Trophoblast cell (in vitro differentiated cells and primary cell): ENCODE measurements around the gene CEBPE.

Experiments
- DNase-seq, 2 donors: peaks; one replicate each; pipeline ENCODE4 v3.0.0-alpha.2; 2016
- H2AFZ ChIP-seq: 2 replicates; pipeline ENCODE4 v1.6.1; 2013; ENCODE audit warnings: low read length, moderate library complexity, mild to moderate bottlenecking; ENCODE audit not compliant: insufficient read depth, poor library complexity
- H2AK5ac ChIP-seq: 2 replicates; pipeline ENCODE4 v1.6.1; 2013; ENCODE audit warnings: mild to moderate bottlenecking, low read length
- H2BK120ac ChIP-seq: 2 replicates; pipeline ENCODE4 v1.6.1; 2013; ENCODE audit warnings: low read length, mild to moderate bottlenecking, moderate library complexity; ENCODE audit not compliant: insufficient read depth, poor library complexity
- H2BK12ac ChIP-seq: 2 replicates; pipeline ENCODE4 v1.6.1; 2013; ENCODE audit warnings: mild to moderate bottlenecking, low read length, moderate library complexity
- H2BK5ac ChIP-seq: 2 replicates; pipeline ENCODE4 v1.6.1; 2013; ENCODE audit warnings: low read length, low read depth, moderate library complexity, mild to moderate bottlenecking; ENCODE audit not compliant: poor library complexity
- H3K14ac ChIP-seq: 2 replicates; pipeline ENCODE4 v1.6.1; 2013; ENCODE audit warnings: mild to moderate bottlenecking, low read length
- H3K18ac ChIP-seq: 2 replicates; pipeline ENCODE4 v1.6.1; 2013; ENCODE audit warnings: mild to moderate bottlenecking, low read length
- H3K23ac ChIP-seq: 2 replicates; pipeline ENCODE4 v1.6.1; 2013; ENCODE audit warnings: low read length
- H3K27ac ChIP-seq: 2 replicates; pipeline ENCODE4 v1.5.1; 2013; ENCODE audit warnings: low read depth, mild to moderate bottlenecking, inconsistent platforms, low read length, moderate library complexity
- H3K27me3 ChIP-seq: 2 replicates; pipeline ENCODE4 v1.6.1; 2013; ENCODE audit warnings: inconsistent platforms, mild to moderate bottlenecking, low read length, moderate library complexity; ENCODE audit not compliant: insufficient read depth
- H3K36me3 ChIP-seq, 2 experiments: 1 replicate in 1 of 2; 2 replicates in 1 of 2; pipeline ENCODE4 v1.6.1; 2013; ENCODE audit warnings: low read length in 2 of 2, mild to moderate bottlenecking in 2 of 2, moderate library complexity in 1 of 2; ENCODE audit not compliant: insufficient read depth in 2 of 2, control insufficient read depth in 1 of 2
- H3K4ac ChIP-seq: 2 replicates; pipeline ENCODE4 v1.6.1; 2013; ENCODE audit warnings: low read depth, mild to moderate bottlenecking, low read length, moderate library complexity
- H3K4me1 ChIP-seq, 2 experiments: 1 replicate in 1 of 2; 2 replicates in 1 of 2; pipeline ENCODE4 v1.6.1; 2013; ENCODE audit warnings: low read length in 2 of 2, mild to moderate bottlenecking in 2 of 2, moderate library complexity in 1 of 2; ENCODE audit not compliant: insufficient read depth in 2 of 2, control insufficient read depth in 1 of 2
- H3K4me2 ChIP-seq: 2 replicates; pipeline ENCODE4 v1.6.1; 2013; ENCODE audit warnings: inconsistent platforms, mild to moderate bottlenecking, low read length, moderate library complexity
- H3K4me3 ChIP-seq: 2 replicates; pipeline ENCODE4 v1.5.1; 2013; ENCODE audit warnings: mild to moderate bottlenecking, low read depth, low read length, inconsistent platforms
- H3K79me1 ChIP-seq: one replicate; pipeline ENCODE4 v1.6.1; 2013; ENCODE audit warnings: low read length
- H3K79me2 ChIP-seq: 2 replicates; pipeline ENCODE4 v1.6.1; 2013; ENCODE audit warnings: low read length, mild to moderate bottlenecking; ENCODE audit not compliant: control insufficient read depth, insufficient read depth, poor library complexity
- H3K9ac ChIP-seq: 2 replicates; pipeline ENCODE4 v1.6.1; 2013; ENCODE audit warnings: mild to moderate bottlenecking, low read length
- H3K9me3 ChIP-seq: 2 replicates; pipeline ENCODE4 v1.6.1; 2013; ENCODE audit warnings: low read depth, mild to moderate bottlenecking, control low read depth, inconsistent platforms, low read length; ENCODE audit not compliant: insufficient read depth
- H4K12ac ChIP-seq: 2 replicates; pipeline ENCODE4 v1.6.1; 2013; ENCODE audit warnings: low read depth, mild to moderate bottlenecking, low read length, moderate library complexity
- H4K8ac ChIP-seq: 2 replicates; pipeline ENCODE4 v1.6.1; 2013; ENCODE audit warnings: low read depth, mild to moderate bottlenecking, low read length, moderate library complexity
- H4K91ac ChIP-seq: one replicate; pipeline ENCODE4 v1.6.1; 2013; ENCODE audit warnings: low read depth, mild to moderate bottlenecking, low read length, moderate library complexity
- WGBS: extraction: QIAGEN DNeasy Blood & Tissue Kit; methylation state at CpG from one replicate; pipeline ENCODE4 v1.1.7; 2013; ENCODE audit warnings: missing lambda C conversion rate; ENCODE audit not compliant: insufficient read length, insufficient coverage; ENCODE audit errors: extremely low coverage; 5-methylcytosine and 5-hydroxymethylcytosine counted together

The CEBPE gene

GRCh38 chr14:23104591-23105347, 14.3 kb downstream of the CEBPE start, which contains the start of gene CIROP:
Gene CIROP, minus strand, starts transcription at chr14:23104989. Its CDS starts 69 bp downstream, at chr14:23104920.
- no peaks in the 10 kb centered on the region for H3K9me3 ChIP-seq
- H3K4me3 ChIP-seq, result no peak within 1 kb of the TSS
- H4K91ac ChIP-seq, result no peak within 1 kb of the TSS
- H3K4ac ChIP-seq, result no peak within 1 kb of the TSS
- H2AFZ ChIP-seq, result no peak within 1 kb of the TSS
- no peak within 1 kb of the TSS for H2BK120ac ChIP-seq
- H3K79me2 ChIP-seq, result no peaks in the 10 kb centered on the region
- H3K27me3 ChIP-seq, result no peaks in the 10 kb centered on the region
- H3K4me1 ChIP-seq, result peaks cover 0 to 2% of the 10 kb centered on the region in 2 experiments
- no peak within 1 kb of the TSS for H2BK12ac ChIP-seq
- no peak within 1 kb of the TSS for H3K9ac ChIP-seq
- H3K4me2 ChIP-seq, result no peak within 1 kb of the TSS
- H3K79me1 ChIP-seq, result no peaks in the 10 kb centered on the region
- no peak for DNase-seq
- no peak within 1 kb of the TSS for H4K12ac ChIP-seq
- H3K36me3 ChIP-seq, result no peaks in the 10 kb centered on the region
- H2AK5ac ChIP-seq, result no peak within 1 kb of the TSS
- no peak within 1 kb of the TSS for H3K27ac ChIP-seq
- no peak within 1 kb of the TSS for H4K8ac ChIP-seq
- H3K23ac ChIP-seq, result no peak within 1 kb of the TSS
- no peak within 1 kb of the TSS for H3K14ac ChIP-seq
- no CpG with 5 or more reads among the region's 11 CpGs for WGBS
- no peak within 1 kb of the TSS for H2BK5ac ChIP-seq
- H3K18ac ChIP-seq, result no peak within 1 kb of the TSS

DNA sequence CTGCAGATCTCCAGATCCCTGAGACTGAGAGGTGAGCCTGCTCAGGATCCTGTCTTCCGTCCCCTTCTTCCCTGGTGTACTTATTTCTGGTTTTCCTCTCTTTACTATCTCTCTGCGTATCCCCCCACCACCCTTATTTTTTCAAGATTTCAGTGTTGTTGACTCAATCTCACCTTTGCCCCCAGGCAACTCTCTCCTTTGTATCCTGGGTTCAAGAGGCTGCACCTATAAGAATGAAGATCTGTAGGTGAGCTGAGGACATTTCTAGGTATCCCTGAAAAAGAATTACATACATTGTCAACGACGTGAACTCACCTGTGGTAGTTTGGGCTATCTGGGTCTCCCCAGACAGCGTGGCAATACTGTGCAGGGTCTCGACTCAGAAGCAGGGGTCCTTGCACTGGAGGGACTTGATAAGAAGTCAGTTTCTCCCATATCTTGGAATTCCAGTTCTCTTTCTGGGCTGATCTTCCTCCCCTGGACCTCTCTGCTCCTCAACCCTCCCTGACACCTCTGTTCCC, 14.9 kb downstream of the CEBPE start:
- no peak for DNase-seq
- H4K91ac ChIP-seq, result no peak overlapping the region
- no peak overlapping the region for H3K23ac ChIP-seq
- H3K4me3 ChIP-seq, result no peak overlapping the region
- no peaks in the 10 kb centered on the region for H3K36me3 ChIP-seq
- no peak overlapping the region for H3K9ac ChIP-seq
- whole genome bisulfite sequencing, result no CpG with 5 or more reads among the region's 6 CpGs
- H4K12ac ChIP-seq, result no peak overlapping the region
- H2BK12ac ChIP-seq, result no peak overlapping the region
- H2AK5ac ChIP-seq, result no peak overlapping the region
- H3K14ac ChIP-seq, result no peak overlapping the region
- no peak overlapping the region for H3K27ac ChIP-seq
- peaks cover 0 to 2% of the 10 kb centered on the region in 2 experiments for H3K4me1 ChIP-seq
- no peaks in the 10 kb centered on the region for H3K27me3 ChIP-seq
- H4K8ac ChIP-seq, result no peak overlapping the region
- H3K9me3 ChIP-seq, result no peaks in the 10 kb centered on the region
- H2AFZ ChIP-seq, result no peak overlapping the region
- no peak overlapping the region for H3K4me2 ChIP-seq
- H3K79me1 ChIP-seq, result no peaks in the 10 kb centered on the region
- no peak overlapping the region for H3K18ac ChIP-seq
- H3K79me2 ChIP-seq, result no peaks in the 10 kb centered on the region
- H3K4ac ChIP-seq, result no peak overlapping the region
- H2BK5ac ChIP-seq, result no peak overlapping the region
- H2BK120ac ChIP-seq, result no peak overlapping the region

GRCh38 chr14:23103581-23103980, 15.5 kb downstream of the CEBPE start:
- H3K9ac ChIP-seq, result no peak overlapping the region
- WGBS, result no CpG with 5 or more reads among the region's 4 CpGs

GRCh38 chr14:23102801-23103200, 16.3 kb downstream of the CEBPE start:
- H3K9me3 ChIP-seq, result no peaks in the 10 kb centered on the region
- H3K4ac ChIP-seq, result no peak overlapping the region
- no peak overlapping the region for H2AFZ ChIP-seq
- no peak overlapping the region for H3K9ac ChIP-seq
- H3K36me3 ChIP-seq, result peaks cover 1 to 5% of the 10 kb centered on the region in 2 experiments
- DNase-seq, result no peak
- no peak overlapping the region for H3K27ac ChIP-seq
- no peaks in the 10 kb centered on the region for H3K79me2 ChIP-seq
- no peak overlapping the region for H4K8ac ChIP-seq
- H2BK12ac ChIP-seq, result no peak overlapping the region
- H3K4me1 ChIP-seq, result peaks cover 0 to 3% of the 10 kb centered on the region in 2 experiments
- H4K91ac ChIP-seq, result no peak overlapping the region
- H3K4me3 ChIP-seq, result no peak overlapping the region
- H2BK120ac ChIP-seq, result no peak overlapping the region
- no peaks in the 10 kb centered on the region for H3K79me1 ChIP-seq
- H3K27me3 ChIP-seq, result no peaks in the 10 kb centered on the region
- WGBS, result no CpG with 5 or more reads among the region's 2 CpGs
- no peak overlapping the region for H2AK5ac ChIP-seq
- no peak overlapping the region for H3K18ac ChIP-seq
- H3K23ac ChIP-seq, result no peak overlapping the region
- H3K4me2 ChIP-seq, result no peak overlapping the region
- no peak overlapping the region for H3K14ac ChIP-seq
- no peak overlapping the region for H2BK5ac ChIP-seq
- H4K12ac ChIP-seq, result no peak overlapping the region

More at GRCh38 chr14:23103581-23103980, 15.5 kb downstream of the CEBPE start:
- Histone ChIP-seq H4K91ac (no peak overlapping the region), H3K18ac (no peak overlapping the region), H2BK5ac (no peak overlapping the region), H3K23ac (no peak overlapping the region), H2BK120ac (no peak overlapping the region), H3K4me3 (no peak overlapping the region), H3K27me3 (no peaks in the 10 kb centered on the region), H3K79me1 (no peaks in the 10 kb centered on the region), H2AK5ac (no peak overlapping the region), H3K27ac (no peak overlapping the region), H2AFZ (no peak overlapping the region), H3K36me3 (no peaks in the 10 kb centered on the region), H3K4me1 (peaks cover 0 to 2% of the 10 kb centered on the region in 2 experiments), H3K4me2 (no peak overlapping the region), H4K12ac (no peak overlapping the region), H3K4ac (no peak overlapping the region), H3K14ac (no peak overlapping the region), H2BK12ac (no peak overlapping the region), H3K9me3 (no peaks in the 10 kb centered on the region), H4K8ac (no peak overlapping the region), H3K79me2 (no peaks in the 10 kb centered on the region)
- DNase-seq, result no peak
